ENCODE results near the gene POMT1. TPM values are rescaled to one million over a fixed set of nuclear protein-coding genes. Genes with fewer than 3 reads are reported as not detected.
"Not testable (repeated sequence)": the region's sequence is repeated elsewhere in the genome, so short reads cannot be mapped to it uniquely, and the experiment has no call there.

The POMT1 gene, protein sequence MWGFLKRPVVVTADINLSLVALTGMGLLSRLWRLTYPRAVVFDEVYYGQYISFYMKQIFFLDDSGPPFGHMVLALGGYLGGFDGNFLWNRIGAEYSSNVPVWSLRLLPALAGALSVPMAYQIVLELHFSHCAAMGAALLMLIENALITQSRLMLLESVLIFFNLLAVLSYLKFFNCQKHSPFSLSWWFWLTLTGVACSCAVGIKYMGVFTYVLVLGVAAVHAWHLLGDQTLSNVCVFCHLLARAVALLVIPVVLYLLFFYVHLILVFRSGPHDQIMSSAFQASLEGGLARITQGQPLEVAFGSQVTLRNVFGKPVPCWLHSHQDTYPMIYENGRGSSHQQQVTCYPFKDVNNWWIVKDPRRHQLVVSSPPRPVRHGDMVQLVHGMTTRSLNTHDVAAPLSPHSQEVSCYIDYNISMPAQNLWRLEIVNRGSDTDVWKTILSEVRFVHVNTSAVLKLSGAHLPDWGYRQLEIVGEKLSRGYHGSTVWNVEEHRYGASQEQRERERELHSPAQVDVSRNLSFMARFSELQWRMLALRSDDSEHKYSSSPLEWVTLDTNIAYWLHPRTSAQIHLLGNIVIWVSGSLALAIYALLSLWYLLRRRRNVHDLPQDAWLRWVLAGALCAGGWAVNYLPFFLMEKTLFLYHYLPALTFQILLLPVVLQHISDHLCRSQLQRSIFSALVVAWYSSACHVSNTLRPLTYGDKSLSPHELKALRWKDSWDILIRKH
- total RNA-seq, result 24.9 and 29.8 TPM in 2 replicates

DNA sequence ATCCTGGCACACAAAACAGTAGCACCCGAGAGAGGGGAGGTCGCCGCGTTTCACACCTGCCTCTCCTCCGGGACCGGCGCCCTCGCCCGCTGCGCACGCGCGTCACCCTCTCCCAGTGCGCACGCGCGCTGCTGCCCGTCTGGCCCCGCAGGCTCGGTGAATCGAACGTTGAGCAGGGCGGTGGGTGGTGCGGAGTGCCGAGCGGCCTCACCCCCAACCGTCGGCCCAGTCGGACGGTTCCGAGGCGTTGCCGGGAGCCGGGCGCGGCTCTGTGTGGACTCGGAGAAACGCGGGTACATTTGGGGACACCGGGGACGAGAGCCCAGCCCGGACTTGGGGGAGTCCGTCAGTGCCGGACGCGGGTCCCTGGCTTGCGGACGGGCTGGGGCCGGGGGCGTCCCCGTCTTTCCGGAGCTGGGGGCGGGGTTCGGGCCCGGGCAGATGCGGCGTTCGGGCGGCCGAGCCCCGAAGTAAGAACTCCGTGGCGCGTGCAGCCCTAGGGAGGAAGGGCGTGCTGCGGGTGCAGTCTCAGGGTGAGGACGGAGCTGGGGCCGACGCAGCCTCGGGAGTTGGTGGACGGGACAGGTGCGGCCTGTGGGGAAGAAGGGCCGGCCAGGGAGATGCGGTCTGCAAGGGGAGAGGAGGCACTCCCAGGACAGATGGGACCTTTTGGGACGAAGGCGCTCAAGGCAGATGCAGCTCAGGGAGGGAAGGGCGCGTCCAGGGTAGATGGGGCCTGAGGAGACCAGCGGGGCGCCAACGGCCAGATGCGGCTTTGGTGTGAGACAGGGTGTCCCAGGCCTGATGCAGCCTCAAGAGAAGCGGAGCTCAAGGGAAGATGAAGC is at the start of gene POMT1:
TSS of gene POMT1 (plus strand) at position 138 of the 845 bp plus-strand sequence. CDS start 1,301 bp downstream, outside the sequence.
- no peaks in the 10 kb centered on the region for H3K27me3 Mint-ChIP-seq
- intact Hi-C loops (cut with micrococcal nuclease), result loop anchor here (2.0 kb wide), 3 partner anchors 28 to 244 kb away; partner anchors contain the start of gene UCK1
- peak within 1 kb of the TSS; percentile 90 for H3K4me3 Mint-ChIP-seq
- TF ChIP-seq, protein P1, sequence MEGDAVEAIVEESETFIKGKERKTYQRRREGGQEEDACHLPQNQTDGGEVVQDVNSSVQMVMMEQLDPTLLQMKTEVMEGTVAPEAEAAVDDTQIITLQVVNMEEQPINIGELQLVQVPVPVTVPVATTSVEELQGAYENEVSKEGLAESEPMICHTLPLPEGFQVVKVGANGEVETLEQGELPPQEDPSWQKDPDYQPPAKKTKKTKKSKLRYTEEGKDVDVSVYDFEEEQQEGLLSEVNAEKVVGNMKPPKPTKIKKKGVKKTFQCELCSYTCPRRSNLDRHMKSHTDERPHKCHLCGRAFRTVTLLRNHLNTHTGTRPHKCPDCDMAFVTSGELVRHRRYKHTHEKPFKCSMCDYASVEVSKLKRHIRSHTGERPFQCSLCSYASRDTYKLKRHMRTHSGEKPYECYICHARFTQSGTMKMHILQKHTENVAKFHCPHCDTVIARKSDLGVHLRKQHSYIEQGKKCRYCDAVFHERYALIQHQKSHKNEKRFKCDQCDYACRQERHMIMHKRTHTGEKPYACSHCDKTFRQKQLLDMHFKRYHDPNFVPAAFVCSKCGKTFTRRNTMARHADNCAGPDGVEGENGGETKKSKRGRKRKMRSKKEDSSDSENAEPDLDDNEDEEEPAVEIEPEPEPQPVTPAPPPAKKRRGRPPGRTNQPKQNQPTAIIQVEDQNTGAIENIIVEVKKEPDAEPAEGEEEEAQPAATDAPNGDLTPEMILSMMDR (IDR thresholded peaks at IDR 0.05), result no peak
- POLR2A ChIA-PET, result interaction anchor here (0.5 to 2.0 kb wide), 6 partner anchors 63 to 378 kb away, joined by 3 to 14 read pairs (median 8); partner anchors contain the start of gene NUP214
- peak within 1 kb of the TSS; percentile 72 for H3K27ac Mint-ChIP-seq
- DNase-seq (peak; percentile 89), ATAC-seq (ENCODE audit: low read depth) (peak; percentile 87)
- CTCF ChIA-PET, result no interaction called here
- peaks cover 25% of the 10 kb centered on the region for H3K4me1 Mint-ChIP-seq
- peaks cover 28% of the 10 kb centered on the region for H3K36me3 Mint-ChIP-seq (ENCODE audit: low read depth)
- H3K9me3 Mint-ChIP-seq, result no peaks in the 10 kb centered on the region

DNA sequence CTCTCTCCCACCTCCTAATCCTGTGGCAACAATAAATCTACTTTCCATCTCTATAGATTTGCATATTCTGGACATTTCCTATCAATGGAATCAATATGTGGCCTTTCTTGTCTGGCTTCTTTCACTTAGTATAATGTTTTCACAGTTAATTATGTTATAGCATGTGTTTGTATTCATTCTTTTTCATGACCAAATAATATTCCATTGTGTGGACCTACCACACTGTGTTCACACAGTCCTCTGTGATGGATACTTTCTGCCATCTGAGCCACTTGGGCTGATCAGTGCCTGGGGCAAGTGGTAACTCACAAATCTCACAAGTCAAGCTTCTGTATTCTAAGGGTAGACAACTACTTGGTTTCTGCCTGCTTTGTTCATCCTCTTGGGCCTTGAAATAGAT is 48.7 kb upstream of the POMT1 start:
- Mint-ChIP-seq H3K4me3 (no peak overlapping the region), H3K27ac (no peak overlapping the region), H3K27me3 (no peaks in the 10 kb centered on the region), H3K36me3 (ENCODE audit: low read depth) (peaks cover 87% of the 10 kb centered on the region), H3K9me3 (no peaks in the 10 kb centered on the region), H3K4me1 (peaks cover 1% of the 10 kb centered on the region)
- ChIA-PET CTCF (no interaction called here), POLR2A (no interaction called here)
- intact Hi-C loops (cut with micrococcal nuclease), result no loop called here
- TF ChIP-seq, protein P1 (IDR thresholded peaks at IDR 0.05), result no peak
- no peak for ATAC-seq (ENCODE audit: low read depth)
- DNase-seq, result no peak

DNA sequence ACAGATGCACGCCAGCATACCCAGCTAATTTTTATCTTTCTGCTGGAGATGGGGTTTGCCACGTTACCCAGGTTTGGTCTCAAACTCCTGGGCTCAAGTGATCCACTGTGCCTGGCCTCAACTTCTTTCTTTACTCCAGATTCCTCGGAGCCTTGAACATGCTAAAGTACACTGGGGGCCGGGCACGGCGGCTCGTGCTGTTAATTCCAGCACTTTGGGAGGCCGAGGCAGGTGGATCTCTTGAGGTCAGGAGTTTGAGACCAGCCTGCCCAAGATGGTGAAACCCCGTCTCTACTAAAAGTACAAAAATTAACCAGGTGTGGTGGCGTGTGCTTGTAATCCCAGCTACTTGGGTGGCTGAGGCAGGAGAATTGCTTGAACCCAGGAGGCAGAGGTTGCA is 47.1 kb upstream of the POMT1 start:
- intact Hi-C loops (cut with micrococcal nuclease); H3K27me3 Mint-ChIP-seq; H3K4me3 Mint-ChIP-seq; H3K4me1 Mint-ChIP-seq; DNase-seq; H3K9me3 Mint-ChIP-seq; ATAC-seq (ENCODE audit: low read depth); H3K27ac Mint-ChIP-seq: not testable (repeated sequence)
- ChIA-PET CTCF (interaction anchor here (0.6 kb wide), 1 partner anchor 104 kb away, joined by 3 read pairs; no protein-coding TSS in a partner anchor), POLR2A (interaction anchor here (0.6 kb wide), 1 partner anchor 34 kb away, joined by 4 read pairs; no protein-coding TSS in a partner anchor)
- peaks cover 87% of the 10 kb centered on the region for H3K36me3 Mint-ChIP-seq (ENCODE audit: low read depth)

DNA sequence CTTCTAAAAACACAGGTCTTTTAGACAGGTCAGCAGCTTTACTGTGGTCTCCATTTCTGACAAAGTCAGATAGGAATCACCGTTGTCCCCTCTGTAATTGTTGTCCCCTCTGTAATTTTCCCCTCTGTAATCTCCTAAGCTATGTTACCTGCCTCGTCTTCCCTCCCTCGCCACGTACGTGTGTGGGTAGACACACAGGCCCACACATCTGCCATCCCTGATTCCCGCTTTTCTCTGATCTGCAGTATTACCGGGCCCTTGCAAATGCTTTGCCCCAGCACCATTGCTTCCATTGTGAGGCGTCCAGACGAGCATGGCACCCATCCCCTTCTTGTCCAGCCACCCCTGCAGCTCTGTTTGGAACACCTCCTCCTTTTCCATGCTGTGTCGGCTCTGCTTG is 45.0 kb upstream of the POMT1 start:
- TF ChIP-seq, protein P1 (IDR thresholded peaks at IDR 0.05), result no peak
- no peaks in the 10 kb centered on the region for H3K9me3 Mint-ChIP-seq
- no peak overlapping the region for H3K4me3 Mint-ChIP-seq
- intact Hi-C loops (cut with micrococcal nuclease), result no loop called here
- ChIA-PET POLR2A (no interaction called here), CTCF (interaction anchor here (0.7 to 1.1 kb wide), 2 partner anchors 105 to 108 kb away, joined by 3 read pairs; no protein-coding TSS in a partner anchor)
- DNase-seq (no peak), ATAC-seq (ENCODE audit: low read depth) (no peak)
- no peaks in the 10 kb centered on the region for H3K27me3 Mint-ChIP-seq
- peaks cover 85% of the 10 kb centered on the region for H3K36me3 Mint-ChIP-seq (ENCODE audit: low read depth)
- no peak overlapping the region for H3K27ac Mint-ChIP-seq
- peaks cover 1% of the 10 kb centered on the region for H3K4me1 Mint-ChIP-seq

DNA sequence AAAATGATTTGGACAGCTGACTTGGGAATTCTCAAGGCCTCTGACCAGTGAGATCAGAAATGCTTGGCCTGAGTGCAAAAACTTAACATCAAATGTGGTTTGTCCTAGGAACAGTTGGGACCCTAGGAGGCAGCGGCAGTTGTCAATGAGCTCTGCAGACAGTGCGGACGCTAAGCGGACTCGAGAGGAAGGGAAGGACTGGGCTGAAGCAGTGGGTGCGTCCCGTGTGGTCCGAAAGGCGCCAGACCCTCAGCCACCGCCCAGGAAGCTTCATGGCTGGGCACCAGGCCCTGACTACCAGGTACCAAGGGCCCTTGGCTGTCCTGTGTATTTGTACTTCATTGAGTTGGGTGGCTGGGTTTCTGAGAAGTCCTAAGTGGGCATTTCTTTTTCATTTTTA is 43.7 kb upstream of the POMT1 start:
- no peaks in the 10 kb centered on the region for H3K9me3 Mint-ChIP-seq
- no peak overlapping the region for H3K4me3 Mint-ChIP-seq
- ChIA-PET POLR2A (interaction anchor here (1.2 kb wide), 1 partner anchor 86 kb away, joined by 4 read pairs; no protein-coding TSS in a partner anchor), CTCF (interaction anchor here (1.7 kb wide), 1 partner anchor 109 kb away, joined by 4 read pairs; no protein-coding TSS in a partner anchor)
- DNase-seq (no peak), ATAC-seq (ENCODE audit: low read depth) (no peak)
- TF ChIP-seq, protein P1 (IDR thresholded peaks at IDR 0.05), result no peak
- H3K27ac Mint-ChIP-seq, result no peak overlapping the region
- H3K36me3 Mint-ChIP-seq (ENCODE audit: low read depth), result peaks cover 89% of the 10 kb centered on the region
- H3K4me1 Mint-ChIP-seq, result no peaks in the 10 kb centered on the region
- intact Hi-C loops (cut with micrococcal nuclease), result no loop called here
- no peaks in the 10 kb centered on the region for H3K27me3 Mint-ChIP-seq

Data from activated B cell treated with CpG ODN at 0.5 μM for 24 hours (primary cell).